ENCODE data around the gene HADHB.
"Not testable (repeated sequence)": the region's sequence is repeated elsewhere in the genome, so short reads cannot be mapped to it uniquely, and the experiment has no call there.

The HADHB gene

DNA sequence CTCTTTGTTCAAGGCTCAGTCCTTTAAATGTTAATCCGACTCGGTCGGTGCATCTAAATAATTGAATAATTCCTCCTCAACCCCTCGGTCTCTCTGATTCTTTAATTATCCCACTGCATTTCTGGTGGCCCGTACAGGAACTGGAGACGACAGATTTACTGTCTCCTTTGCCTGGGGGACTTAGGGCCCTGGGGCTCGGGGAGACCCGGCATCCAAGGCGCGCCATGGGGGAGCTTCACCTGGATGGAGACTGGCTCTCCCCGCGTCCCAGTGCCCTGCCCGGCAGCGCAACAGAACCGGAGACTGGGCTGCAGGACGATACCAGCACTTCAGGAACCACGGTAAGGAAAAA, 53.5 kb downstream of the HADHB start:
- Histone ChIP-seq H3K27me3 (ENCODE audit: control insufficient read depth, insufficient read depth, low read length) (no peaks in the 10 kb centered on the region; the same call in 1 of the 2 replicates), H3K4me3 (ENCODE audit: low read depth, low read length) (peak overlapping the region; percentile 70), H3K4me1 (ENCODE audit: control insufficient read depth, insufficient read depth, low read length) (peaks cover 24% of the 10 kb centered on the region), H3K9ac (ENCODE audit: low read depth, low read length) (peak overlapping the region; percentile 60), H3K36me3 (ENCODE audit: control insufficient read depth, insufficient read depth, low read length) (no peaks in the 10 kb centered on the region), H3K27ac (ENCODE audit: low read depth, low read length) (no peak overlapping the region), H3K9me3 (ENCODE audit: control insufficient read depth, insufficient read depth, low read length) (no peaks in the 10 kb centered on the region)

DNA sequence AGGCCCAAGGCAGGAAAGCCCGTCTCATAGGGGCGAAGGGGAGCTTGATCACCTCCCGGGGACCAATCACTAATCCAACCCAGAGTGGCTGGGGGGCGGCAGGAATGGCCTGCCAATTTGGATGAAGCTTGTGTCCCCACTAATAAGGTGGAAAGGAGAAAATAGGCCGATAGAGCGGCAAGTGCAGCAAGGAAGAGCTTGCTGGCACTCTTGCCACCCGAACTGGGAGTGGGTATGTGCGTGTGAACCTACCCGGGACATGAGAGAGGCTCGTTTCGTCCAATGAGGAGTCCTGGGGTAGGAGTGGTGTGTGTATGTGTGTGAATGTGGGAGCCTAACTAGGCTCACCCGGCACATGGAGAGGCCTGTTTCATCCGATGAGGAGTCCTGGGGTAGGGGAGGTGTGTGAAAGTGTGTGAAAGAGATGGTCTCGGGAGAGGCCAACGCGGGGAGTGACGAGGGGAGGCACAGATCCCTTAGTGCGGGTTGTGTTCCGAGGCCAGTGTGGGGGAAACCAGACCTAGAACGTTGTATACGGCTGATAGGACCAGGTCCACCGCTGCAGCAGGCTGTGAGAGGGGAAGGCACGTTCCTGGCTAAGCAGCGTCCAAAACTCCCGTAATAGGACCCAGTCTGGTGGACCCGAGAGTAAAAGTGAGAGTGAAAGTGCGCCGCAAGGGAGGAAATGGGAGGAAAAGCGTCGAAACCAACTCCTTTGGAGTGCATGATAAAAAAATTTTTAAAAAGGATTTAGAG, 54.1 kb downstream of the HADHB start:
- Histone ChIP-seq H3K9me3 (ENCODE audit: control insufficient read depth, insufficient read depth, low read length) (no peaks in the 10 kb centered on the region), H3K4me1 (ENCODE audit: control insufficient read depth, insufficient read depth, low read length) (peaks cover 24% of the 10 kb centered on the region), H3K4me3 (ENCODE audit: low read depth, low read length) (peak overlapping the region; percentile 70), H3K27me3 (ENCODE audit: control insufficient read depth, insufficient read depth, low read length) (no peaks in the 10 kb centered on the region; the same call in 1 of the 2 replicates), H3K9ac (ENCODE audit: low read depth, low read length) (peak overlapping the region; percentile 60), H3K27ac (ENCODE audit: low read depth, low read length) (peak overlapping the region; percentile 84), H3K36me3 (ENCODE audit: control insufficient read depth, insufficient read depth, low read length) (no peaks in the 10 kb centered on the region)

DNA sequence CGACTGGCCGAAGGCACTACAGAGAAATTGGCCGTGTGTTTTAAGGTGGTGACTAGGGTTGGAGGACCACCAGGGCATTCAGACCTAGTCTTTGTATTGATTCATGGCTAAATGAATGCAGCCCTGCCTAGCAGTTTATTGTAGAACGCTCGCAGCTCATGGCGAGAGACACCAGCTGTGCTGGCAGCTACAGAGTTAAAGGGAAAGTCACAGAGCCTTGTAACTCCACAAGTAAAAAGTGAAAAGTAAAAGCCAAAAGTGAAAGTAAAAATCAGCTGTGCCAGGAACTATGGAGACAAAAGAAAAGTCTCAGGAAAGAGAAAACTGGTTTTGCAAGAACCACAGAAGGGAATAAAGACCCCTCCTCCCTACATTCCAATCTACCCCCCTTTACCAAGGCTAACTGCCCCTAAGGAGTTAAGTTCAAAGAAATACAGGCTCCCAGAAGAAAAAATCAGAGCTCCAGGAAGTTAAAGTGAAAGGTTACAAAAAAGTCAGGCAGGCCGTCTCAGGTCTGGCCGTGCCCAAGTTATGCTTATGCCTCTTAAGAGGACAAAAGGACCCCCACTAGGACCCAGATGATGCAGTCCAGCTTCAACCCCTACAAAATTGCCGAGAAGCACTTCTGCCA, 54.8 kb downstream of the HADHB start:
- H3K9ac ChIP-seq (ENCODE audit: low read depth, low read length) = peak overlapping the region; percentile 60
- peak overlapping the region; percentile 70 for H3K4me3 ChIP-seq (ENCODE audit: low read depth, low read length)
- H3K36me3 ChIP-seq (ENCODE audit: control insufficient read depth, insufficient read depth, low read length) = peaks cover 3% of the 10 kb centered on the region; the same call in 1 of the 2 replicates
- H3K4me1 ChIP-seq (ENCODE audit: control insufficient read depth, insufficient read depth, low read length) = peaks cover 24% of the 10 kb centered on the region
- no peaks in the 10 kb centered on the region for H3K9me3 ChIP-seq (ENCODE audit: control insufficient read depth, insufficient read depth, low read length)
- H3K27ac ChIP-seq (ENCODE audit: low read depth, low read length) = peak overlapping the region; percentile 84
- no peaks in the 10 kb centered on the region; the same call in 1 of the 2 replicates for H3K27me3 ChIP-seq (ENCODE audit: control insufficient read depth, insufficient read depth, low read length)

DNA sequence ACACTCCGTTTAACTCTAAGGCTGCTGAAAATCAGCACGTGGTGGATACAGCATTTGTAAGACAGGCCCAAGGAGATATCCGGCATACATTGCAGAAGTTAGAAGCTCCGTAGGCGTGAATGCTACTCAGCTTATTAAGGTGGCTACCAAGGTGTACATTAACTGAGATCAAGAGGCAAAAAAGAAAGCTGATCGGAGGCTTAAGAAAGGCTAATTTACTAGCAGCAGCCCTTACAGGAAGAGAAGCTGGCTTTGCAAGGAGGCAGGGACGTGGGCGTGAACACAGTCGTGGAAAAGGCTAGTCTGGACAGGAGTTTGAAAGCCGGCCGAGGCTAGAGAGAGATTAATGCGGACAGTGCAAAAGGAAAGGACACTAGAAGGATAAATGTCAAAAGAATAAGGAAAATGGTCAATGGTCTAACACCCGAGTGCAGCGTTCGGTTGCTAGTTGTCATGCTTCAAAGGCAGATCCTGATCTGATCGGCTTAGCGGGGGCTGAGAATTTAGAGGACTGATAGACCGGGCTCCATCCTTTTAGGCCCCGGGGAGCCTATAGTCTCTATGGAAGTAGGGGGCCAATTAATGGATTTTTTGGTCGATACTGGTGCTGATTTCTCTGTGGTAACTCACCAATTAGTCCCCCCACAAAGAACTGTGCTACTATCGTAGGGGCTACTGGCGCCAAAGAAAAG, 55.6 kb downstream of the HADHB start:
- H3K9me3 ChIP-seq (ENCODE audit: control insufficient read depth, insufficient read depth, low read length) = no peaks in the 10 kb centered on the region
- H3K27me3 ChIP-seq (ENCODE audit: control insufficient read depth, insufficient read depth, low read length) = no peaks in the 10 kb centered on the region; the same call in 1 of the 2 replicates
- peak overlapping the region; percentile 70 for H3K4me3 ChIP-seq (ENCODE audit: low read depth, low read length)
- H3K9ac ChIP-seq (ENCODE audit: low read depth, low read length) = peak overlapping the region; percentile 34; the same call in 1 of the 2 replicates
- peaks cover 3% of the 10 kb centered on the region; the same call in 1 of the 2 replicates for H3K36me3 ChIP-seq (ENCODE audit: control insufficient read depth, insufficient read depth, low read length)
- H3K4me1 ChIP-seq (ENCODE audit: control insufficient read depth, insufficient read depth, low read length) = peaks cover 24% of the 10 kb centered on the region
- H3K27ac ChIP-seq (ENCODE audit: low read depth, low read length) = peak overlapping the region; percentile 84

DNA sequence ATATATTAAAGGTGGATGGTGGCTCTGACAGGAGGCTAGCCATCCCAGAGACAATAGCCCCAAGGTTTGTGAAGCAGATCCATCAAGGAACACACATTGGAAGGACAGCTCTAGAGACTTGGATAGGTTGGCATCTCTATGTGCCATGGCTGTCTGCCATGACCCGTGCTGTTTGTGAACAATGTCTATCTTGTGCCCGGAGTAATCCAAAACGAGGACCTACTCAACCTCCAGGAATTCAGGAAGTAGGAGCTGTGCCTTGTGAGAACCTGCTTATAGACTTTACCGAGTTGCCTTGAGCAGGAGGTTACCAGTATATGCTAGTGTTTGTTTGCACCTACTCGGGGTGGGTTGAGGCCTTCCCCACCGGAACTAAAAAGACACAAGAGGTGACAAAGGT, 58.1 kb downstream of the HADHB start:
- Histone ChIP-seq H3K4me1 (ENCODE audit: control insufficient read depth, insufficient read depth, low read length) (peaks cover 14% of the 10 kb centered on the region), H3K36me3 (ENCODE audit: control insufficient read depth, insufficient read depth, low read length) (peaks cover 3% of the 10 kb centered on the region; the same call in 1 of the 2 replicates), H3K27ac (ENCODE audit: low read depth, low read length) (no peak overlapping the region), H3K9ac (ENCODE audit: low read depth, low read length) (no peak overlapping the region), H3K4me3 (ENCODE audit: low read depth, low read length) (no peak overlapping the region), H3K27me3 (ENCODE audit: control insufficient read depth, insufficient read depth, low read length) (no peaks in the 10 kb centered on the region), H3K9me3 (ENCODE audit: control insufficient read depth, insufficient read depth, low read length) (no peaks in the 10 kb centered on the region)

DNA sequence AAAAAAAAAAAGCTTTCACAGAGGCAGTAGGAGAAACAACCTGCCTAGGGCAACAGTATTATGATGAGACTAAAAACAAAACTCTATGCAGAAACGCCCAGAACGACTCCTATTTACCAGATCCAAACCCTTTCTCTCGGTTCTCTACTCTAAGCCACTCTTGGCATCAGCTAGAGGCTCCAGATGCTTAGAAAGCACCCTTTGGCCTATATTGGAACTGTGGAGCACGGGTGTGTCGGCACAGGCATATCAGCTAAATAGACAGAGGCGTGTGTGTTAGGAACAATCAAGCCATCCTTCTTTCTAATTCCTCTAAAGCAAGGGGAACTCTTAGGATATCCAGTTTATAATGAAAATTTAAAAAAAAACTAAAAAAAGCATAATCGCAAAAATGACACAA, 60.4 kb downstream of the HADHB start:
- not testable (repeated sequence) for H3K9ac ChIP-seq (ENCODE audit: low read depth, low read length); H3K27me3 ChIP-seq (ENCODE audit: control insufficient read depth, insufficient read depth, low read length); H3K27ac ChIP-seq (ENCODE audit: low read depth, low read length); H3K4me3 ChIP-seq (ENCODE audit: low read depth, low read length); H3K36me3 ChIP-seq (ENCODE audit: control insufficient read depth, insufficient read depth, low read length); H3K9me3 ChIP-seq (ENCODE audit: control insufficient read depth, insufficient read depth, low read length)
- peaks cover 12% of the 10 kb centered on the region for H3K4me1 ChIP-seq (ENCODE audit: control insufficient read depth, insufficient read depth, low read length)

DNA sequence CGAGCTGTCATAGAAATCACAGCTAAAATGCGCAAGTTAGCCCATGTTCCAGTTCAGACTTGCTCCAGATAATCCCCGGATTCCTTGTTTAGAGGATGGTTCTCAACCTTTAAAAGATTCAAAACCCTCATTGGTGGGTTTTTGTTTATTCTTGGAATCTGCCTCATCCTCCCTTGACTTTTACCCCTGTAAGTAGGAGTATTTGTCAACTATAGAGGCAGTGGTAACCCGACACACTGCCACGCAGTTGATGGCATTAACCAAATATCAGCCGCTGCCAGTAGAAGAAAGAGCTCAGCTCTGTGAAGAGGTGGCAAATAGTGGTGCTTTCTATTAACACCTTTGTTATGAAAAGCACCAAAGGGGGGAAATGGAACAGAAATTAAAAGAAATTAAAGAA, 60.8 kb downstream of the HADHB start:
- no peak overlapping the region for H3K27ac ChIP-seq (ENCODE audit: low read depth, low read length)
- no peaks in the 10 kb centered on the region for H3K9me3 ChIP-seq (ENCODE audit: control insufficient read depth, insufficient read depth, low read length)
- H3K4me3 ChIP-seq (ENCODE audit: low read depth, low read length) = no peak overlapping the region
- H3K9ac ChIP-seq (ENCODE audit: low read depth, low read length) = no peak overlapping the region
- peaks cover 3% of the 10 kb centered on the region; the same call in 1 of the 2 replicates for H3K36me3 ChIP-seq (ENCODE audit: control insufficient read depth, insufficient read depth, low read length)
- H3K4me1 ChIP-seq (ENCODE audit: control insufficient read depth, insufficient read depth, low read length) = peaks cover 8% of the 10 kb centered on the region
- no peaks in the 10 kb centered on the region for H3K27me3 ChIP-seq (ENCODE audit: control insufficient read depth, insufficient read depth, low read length)

DNA sequence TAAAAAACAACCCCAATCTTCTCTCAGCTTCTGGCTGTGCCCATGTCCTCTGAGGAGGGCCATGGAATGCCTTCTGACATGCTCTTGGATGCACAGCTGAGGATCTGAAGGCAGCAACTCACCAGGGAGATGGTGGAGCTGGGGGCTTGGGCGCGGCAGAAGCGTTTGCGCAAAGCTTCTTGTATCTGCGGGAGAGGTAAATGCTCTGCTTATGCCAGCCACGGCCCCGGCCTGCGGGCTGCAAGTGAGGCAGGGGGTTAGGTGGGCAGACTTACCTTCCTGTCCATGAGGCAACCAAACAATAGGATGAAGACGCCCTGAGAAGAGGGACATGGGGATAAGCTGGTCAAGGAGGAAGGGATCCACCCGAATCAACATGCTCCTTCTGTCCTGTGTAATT, 65.2 kb downstream of the HADHB start:
- no peak overlapping the region for H3K4me3 ChIP-seq (ENCODE audit: low read depth, low read length)
- H3K27ac ChIP-seq (ENCODE audit: low read depth, low read length) = no peak overlapping the region
- H3K27me3 ChIP-seq (ENCODE audit: control insufficient read depth, insufficient read depth, low read length) = no peaks in the 10 kb centered on the region
- no peak overlapping the region for H3K9ac ChIP-seq (ENCODE audit: low read depth, low read length)
- no peaks in the 10 kb centered on the region for H3K36me3 ChIP-seq (ENCODE audit: control insufficient read depth, insufficient read depth, low read length)
- H3K4me1 ChIP-seq (ENCODE audit: control insufficient read depth, insufficient read depth, low read length) = no peaks in the 10 kb centered on the region
- H3K9me3 ChIP-seq (ENCODE audit: control insufficient read depth, insufficient read depth, low read length) = no peaks in the 10 kb centered on the region

DNA sequence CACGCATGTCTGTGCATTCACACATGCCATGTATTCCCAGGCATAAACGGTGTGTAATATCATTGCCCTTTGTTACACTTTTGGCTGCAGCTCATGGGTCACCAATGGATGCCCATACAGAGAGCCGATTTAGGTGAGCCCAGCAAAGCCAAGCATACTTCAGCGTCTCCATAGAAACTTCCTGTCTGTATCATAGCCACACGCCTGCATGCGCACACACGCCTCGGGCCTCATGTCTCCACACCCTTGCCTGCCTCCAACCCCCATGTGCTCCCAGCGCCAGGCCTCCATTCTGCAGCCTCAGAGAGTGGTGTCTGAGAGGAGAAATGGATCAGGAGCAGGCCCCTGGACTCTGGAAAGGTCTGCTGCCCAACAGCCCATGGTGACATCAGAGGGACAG, 67.7 kb downstream of the HADHB start:
- Histone ChIP-seq H3K36me3 (ENCODE audit: control insufficient read depth, insufficient read depth, low read length) (no peaks in the 10 kb centered on the region), H3K4me1 (ENCODE audit: control insufficient read depth, insufficient read depth, low read length) (no peaks in the 10 kb centered on the region), H3K9me3 (ENCODE audit: control insufficient read depth, insufficient read depth, low read length) (no peaks in the 10 kb centered on the region), H3K9ac (ENCODE audit: low read depth, low read length) (no peak overlapping the region), H3K27ac (ENCODE audit: low read depth, low read length) (no peak overlapping the region), H3K4me3 (ENCODE audit: low read depth, low read length) (no peak overlapping the region), H3K27me3 (ENCODE audit: control insufficient read depth, insufficient read depth, low read length) (no peaks in the 10 kb centered on the region)

DNA sequence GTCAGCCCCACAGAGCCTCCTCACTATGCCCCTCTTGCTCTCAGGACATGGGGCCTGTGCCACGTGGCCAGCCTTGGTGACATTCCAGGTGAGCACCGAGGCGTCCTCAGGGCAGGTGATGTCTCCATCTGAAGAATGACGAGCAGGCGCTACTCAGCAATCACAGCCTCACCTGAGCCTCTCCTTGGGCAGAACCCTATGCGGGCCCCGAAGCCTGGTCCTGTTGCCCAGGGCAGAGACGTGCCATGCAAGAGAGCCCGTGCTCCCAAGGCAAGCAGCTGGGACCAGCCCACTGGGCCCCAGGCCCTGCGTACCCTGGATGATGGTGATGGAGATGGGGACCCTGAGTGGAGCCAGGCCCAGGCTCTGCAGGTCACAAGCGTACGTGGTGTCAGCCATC, 68.7 kb downstream of the HADHB start:
- H3K27ac ChIP-seq (ENCODE audit: low read depth, low read length) = no peak overlapping the region
- no peaks in the 10 kb centered on the region for H3K9me3 ChIP-seq (ENCODE audit: control insufficient read depth, insufficient read depth, low read length)
- H3K27me3 ChIP-seq (ENCODE audit: control insufficient read depth, insufficient read depth, low read length) = no peaks in the 10 kb centered on the region
- no peaks in the 10 kb centered on the region for H3K36me3 ChIP-seq (ENCODE audit: control insufficient read depth, insufficient read depth, low read length)
- no peak overlapping the region for H3K9ac ChIP-seq (ENCODE audit: low read depth, low read length)
- H3K4me1 ChIP-seq (ENCODE audit: control insufficient read depth, insufficient read depth, low read length) = peaks cover 2% of the 10 kb centered on the region; the same call in 1 of the 2 replicates
- H3K4me3 ChIP-seq (ENCODE audit: low read depth, low read length) = no peak overlapping the region

DNA sequence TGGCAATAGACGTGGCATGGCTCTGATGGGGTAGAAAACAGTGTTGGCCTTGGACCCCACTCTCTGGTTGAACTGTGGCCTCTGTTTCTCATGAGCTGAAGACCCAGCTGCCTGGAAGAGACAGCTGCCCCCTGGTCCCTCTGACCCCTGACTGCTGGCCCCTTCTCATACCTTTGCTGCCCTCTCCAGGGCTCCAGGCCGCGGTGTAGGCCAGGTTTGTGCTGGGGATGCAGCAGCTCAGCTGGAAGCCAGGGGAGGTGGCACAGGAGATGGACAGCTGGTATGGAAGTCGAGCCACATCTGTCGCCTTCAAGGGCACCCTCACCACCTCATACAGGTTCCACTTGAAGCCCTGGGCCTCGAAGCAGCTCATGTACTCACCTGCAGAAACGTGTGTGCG, 69.5 kb downstream of the HADHB start:
- H3K4me1 ChIP-seq (ENCODE audit: control insufficient read depth, insufficient read depth, low read length) = peaks cover 6% of the 10 kb centered on the region
- H3K9ac ChIP-seq (ENCODE audit: low read depth, low read length) = no peak overlapping the region
- H3K9me3 ChIP-seq (ENCODE audit: control insufficient read depth, insufficient read depth, low read length) = no peaks in the 10 kb centered on the region
- H3K27ac ChIP-seq (ENCODE audit: low read depth, low read length) = no peak overlapping the region
- H3K36me3 ChIP-seq (ENCODE audit: control insufficient read depth, insufficient read depth, low read length) = no peaks in the 10 kb centered on the region
- H3K27me3 ChIP-seq (ENCODE audit: control insufficient read depth, insufficient read depth, low read length) = no peaks in the 10 kb centered on the region
- H3K4me3 ChIP-seq (ENCODE audit: low read depth, low read length) = no peak overlapping the region

Measured in HUES48 (cell line).